ENCODE measurements around the gene ARL6IP4.

ARL6IP4 gene

DNA sequence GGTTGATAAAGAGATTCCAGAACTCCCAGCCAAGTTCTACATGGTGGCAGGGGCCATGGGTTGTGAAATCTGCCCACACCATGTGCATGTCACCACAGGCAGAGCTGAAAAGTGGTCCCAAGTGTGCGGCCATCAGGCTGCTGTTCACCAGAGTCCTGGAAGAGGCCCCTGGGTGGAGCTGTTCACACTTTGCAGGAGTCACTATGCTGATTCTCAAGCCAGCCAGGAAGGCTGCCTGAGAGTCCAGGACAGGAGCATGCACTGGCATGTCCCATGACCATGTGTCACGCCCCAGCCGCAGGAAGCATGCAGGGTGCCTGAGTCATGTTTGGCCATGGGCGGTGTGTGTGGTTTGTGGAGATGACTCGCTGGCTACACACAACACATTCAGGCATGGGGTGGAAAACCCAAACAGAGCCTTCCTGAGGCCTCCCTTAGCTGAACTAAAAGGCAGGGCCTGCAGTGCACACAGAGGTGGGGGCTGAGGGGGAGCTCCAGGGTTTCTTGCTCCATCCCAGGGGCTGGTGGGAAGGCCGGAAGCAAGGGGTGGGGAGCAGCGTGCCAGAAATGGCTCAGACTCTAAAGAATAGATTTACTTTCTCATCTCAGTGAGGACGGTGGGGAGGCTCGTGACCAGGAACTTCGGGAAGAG lies 33.7 kb upstream of the ARL6IP4 start:
- Histone ChIP-seq H3K27me3 (ENCODE audit: low read length) (no peaks in the 10 kb centered on the region), H3F3A (ENCODE audit: insufficient read depth) (no peaks in the 10 kb centered on the region), H3K9me2 (replicated peaks; ENCODE audit: insufficient read depth, low read length) (no peaks in the 10 kb centered on the region), H3K4me3 (ENCODE audit: insufficient read depth, low read length, poor library complexity, severe bottlenecking) (no peak overlapping the region), H3K9me3 (ENCODE audit: insufficient read depth, low read length) (no peaks in the 10 kb centered on the region), H4K20me1 (ENCODE audit: low read depth, low read length) (no peaks in the 10 kb centered on the region), H3K27ac (ENCODE audit: low read depth, low read length) (no peak overlapping the region), H3K79me2 (ENCODE audit: insufficient read depth, low read length) (no peaks in the 10 kb centered on the region), H3K36me3 (ENCODE audit: low read length) (no peaks in the 10 kb centered on the region), H3K4me2 (ENCODE audit: low read depth, low read length, poor library complexity, severe bottlenecking) (no peak overlapping the region), H3K9ac (ENCODE audit: low read length) (no peak overlapping the region), H2AFZ (ENCODE audit: low read depth, low read length, severe bottlenecking) (no peak overlapping the region)
- no peak for TF ChIP-seq EZH2phosphoT487 (conservative IDR thresholded peaks at IDR 0.05; ENCODE audit: low read length)
- TF ChIP-seq, protein P1, sequence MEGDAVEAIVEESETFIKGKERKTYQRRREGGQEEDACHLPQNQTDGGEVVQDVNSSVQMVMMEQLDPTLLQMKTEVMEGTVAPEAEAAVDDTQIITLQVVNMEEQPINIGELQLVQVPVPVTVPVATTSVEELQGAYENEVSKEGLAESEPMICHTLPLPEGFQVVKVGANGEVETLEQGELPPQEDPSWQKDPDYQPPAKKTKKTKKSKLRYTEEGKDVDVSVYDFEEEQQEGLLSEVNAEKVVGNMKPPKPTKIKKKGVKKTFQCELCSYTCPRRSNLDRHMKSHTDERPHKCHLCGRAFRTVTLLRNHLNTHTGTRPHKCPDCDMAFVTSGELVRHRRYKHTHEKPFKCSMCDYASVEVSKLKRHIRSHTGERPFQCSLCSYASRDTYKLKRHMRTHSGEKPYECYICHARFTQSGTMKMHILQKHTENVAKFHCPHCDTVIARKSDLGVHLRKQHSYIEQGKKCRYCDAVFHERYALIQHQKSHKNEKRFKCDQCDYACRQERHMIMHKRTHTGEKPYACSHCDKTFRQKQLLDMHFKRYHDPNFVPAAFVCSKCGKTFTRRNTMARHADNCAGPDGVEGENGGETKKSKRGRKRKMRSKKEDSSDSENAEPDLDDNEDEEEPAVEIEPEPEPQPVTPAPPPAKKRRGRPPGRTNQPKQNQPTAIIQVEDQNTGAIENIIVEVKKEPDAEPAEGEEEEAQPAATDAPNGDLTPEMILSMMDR (IDR thresholded peaks at IDR 0.05; ENCODE audit: insufficient read depth, low read length, poor library complexity, severe bottlenecking): no peak

DNA sequence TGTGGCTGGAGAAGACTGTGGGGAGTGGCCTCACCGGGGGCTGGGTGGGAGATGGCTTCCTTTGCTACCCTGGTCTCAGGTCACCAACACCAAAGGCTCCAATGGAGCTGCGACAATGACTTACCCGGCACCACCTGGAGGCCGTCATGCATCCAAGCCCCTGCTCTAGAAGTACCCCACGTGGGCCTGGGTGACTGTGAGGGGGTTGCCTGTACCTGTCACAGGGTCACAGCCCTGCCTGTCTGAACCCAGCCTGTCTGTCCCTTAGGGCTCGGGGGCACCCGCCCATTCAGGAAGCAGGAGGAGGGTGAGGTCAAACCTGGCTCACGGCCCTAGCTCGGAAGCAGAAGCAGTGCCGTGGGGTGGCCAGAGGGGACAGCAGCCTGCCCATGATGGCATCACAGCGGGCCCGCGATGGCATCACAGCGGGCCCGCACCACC lies 33.1 kb upstream of the ARL6IP4 start:
- no peaks in the 10 kb centered on the region for H3K9me2 ChIP-seq (replicated peaks; ENCODE audit: insufficient read depth, low read length)
- H3F3A ChIP-seq (ENCODE audit: insufficient read depth): no peaks in the 10 kb centered on the region
- H3K4me3 ChIP-seq (ENCODE audit: insufficient read depth, low read length, poor library complexity, severe bottlenecking): no peak overlapping the region
- no peak overlapping the region for H3K9ac ChIP-seq (ENCODE audit: low read length)
- no peaks in the 10 kb centered on the region for H3K9me3 ChIP-seq (ENCODE audit: insufficient read depth, low read length)
- H3K36me3 ChIP-seq (ENCODE audit: low read length): no peaks in the 10 kb centered on the region
- H3K4me2 ChIP-seq (ENCODE audit: low read depth, low read length, poor library complexity, severe bottlenecking): no peak overlapping the region
- no peak for TF ChIP-seq EZH2phosphoT487 (conservative IDR thresholded peaks at IDR 0.05; ENCODE audit: low read length)
- TF ChIP-seq, protein P1 (IDR thresholded peaks at IDR 0.05; ENCODE audit: insufficient read depth, low read length, poor library complexity, severe bottlenecking): no peak
- H3K79me2 ChIP-seq (ENCODE audit: insufficient read depth, low read length): no peaks in the 10 kb centered on the region
- no peaks in the 10 kb centered on the region for H4K20me1 ChIP-seq (ENCODE audit: low read depth, low read length)
- H2AFZ ChIP-seq (ENCODE audit: low read depth, low read length, severe bottlenecking): no peak overlapping the region
- no peak overlapping the region for H3K27ac ChIP-seq (ENCODE audit: low read depth, low read length)
- no peaks in the 10 kb centered on the region for H3K27me3 ChIP-seq (ENCODE audit: low read length)

DNA sequence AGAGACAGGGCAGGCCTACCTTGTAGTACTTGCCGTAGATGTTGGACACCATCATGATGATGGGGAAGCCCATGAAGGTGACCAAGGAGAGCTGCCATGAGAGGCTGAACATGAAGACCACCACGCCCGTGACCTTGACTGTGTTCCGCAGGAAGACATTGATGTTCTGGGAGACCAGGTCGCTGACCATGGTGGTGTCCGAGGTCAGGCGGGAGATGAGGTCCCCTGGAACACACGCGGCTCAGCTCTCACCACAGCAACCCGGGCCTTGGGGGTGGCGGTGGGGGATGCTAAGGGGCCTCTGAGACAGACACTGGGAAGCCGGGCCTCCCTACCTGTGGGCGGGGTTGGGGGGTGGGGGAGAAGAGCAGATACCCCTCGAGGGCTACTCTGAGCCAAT lies 31.9 kb upstream of the ARL6IP4 start:
- Histone ChIP-seq H3K9me2 (replicated peaks; ENCODE audit: insufficient read depth, low read length) (no peaks in the 10 kb centered on the region), H3K27ac (ENCODE audit: low read depth, low read length) (no peak overlapping the region), H3K9ac (ENCODE audit: low read length) (no peak overlapping the region), H3K36me3 (ENCODE audit: low read length) (no peaks in the 10 kb centered on the region), H3F3A (ENCODE audit: insufficient read depth) (no peaks in the 10 kb centered on the region), H3K27me3 (ENCODE audit: low read length) (no peaks in the 10 kb centered on the region), H3K9me3 (ENCODE audit: insufficient read depth, low read length) (no peaks in the 10 kb centered on the region), H3K4me3 (ENCODE audit: insufficient read depth, low read length, poor library complexity, severe bottlenecking) (no peak overlapping the region), H2AFZ (ENCODE audit: low read depth, low read length, severe bottlenecking) (no peak overlapping the region), H3K79me2 (ENCODE audit: insufficient read depth, low read length) (no peaks in the 10 kb centered on the region), H4K20me1 (ENCODE audit: low read depth, low read length) (no peaks in the 10 kb centered on the region), H3K4me2 (ENCODE audit: low read depth, low read length, poor library complexity, severe bottlenecking) (no peak overlapping the region)
- no peak for TF ChIP-seq EZH2phosphoT487 (conservative IDR thresholded peaks at IDR 0.05; ENCODE audit: low read length)
- TF ChIP-seq, protein P1 (IDR thresholded peaks at IDR 0.05; ENCODE audit: insufficient read depth, low read length, poor library complexity, severe bottlenecking): no peak
